HG03097 (cell line): ENCODE results near the gene SLC36A1.
"Not testable (repeated sequence)": the region's sequence is repeated elsewhere in the genome, so short reads cannot be mapped to it uniquely, and the experiment has no call there.

Source experiments
- ATAC-seq: cut with Tn5 transposase; IDR thresholded peaks from one replicate; pipeline ENCODE4 v1.9.1; 2021; ENCODE audit not compliant: unreplicated experiment, low FRiP score

Gene SLC36A1

GRCh38 chr5:151483176-151483575 is 35.8 kb downstream of the SLC36A1 start:
- ATAC-seq, result no peak

GRCh38 chr5:151483647-151484046 is 36.2 kb downstream of the SLC36A1 start:
- ATAC-seq, result no peak

GRCh38 chr5:151487544-151487943 is 40.1 kb downstream of the SLC36A1 start:
- ATAC-seq, result no peak

- no peak for ATAC-seq
These were observed 43.2 kb downstream of the SLC36A1 start for GRCh38 chr5:151490627-151491026.

GRCh38 chr5:151491062-151491461 is 43.7 kb downstream of the SLC36A1 start:
- no peak for ATAC-seq

- ATAC-seq, result no peak
These were observed 45.3 kb downstream of the SLC36A1 start for GRCh38 chr5:151492729-151493128.

GRCh38 chr5:151493665-151494064 is 46.3 kb downstream of the SLC36A1 start:
- no peak for ATAC-seq

- ATAC-seq, result no peak
These were observed 47.9 kb downstream of the SLC36A1 start for GRCh38 chr5:151495320-151495719.

GRCh38 chr5:151496041-151496484 is 48.7 kb downstream of the SLC36A1 start:
- no peak for ATAC-seq

GRCh38 chr5:151497391-151498002 is 50.1 kb downstream of the SLC36A1 start:
- ATAC-seq, result no peak

- ATAC-seq, result no peak
These were observed 51.2 kb downstream of the SLC36A1 start for GRCh38 chr5:151498395-151499155.

- ATAC-seq, result no peak
These were observed 52.2 kb downstream of the SLC36A1 start for GRCh38 chr5:151499501-151500035.

- ATAC-seq, result no peak
These were observed 56.6 kb downstream of the SLC36A1 start for GRCh38 chr5:151504006-151504405.

GRCh38 chr5:151508308-151508707 is 60.9 kb downstream of the SLC36A1 start:
- not testable (repeated sequence) for ATAC-seq

- ATAC-seq, result no peak
These were observed 61.8 kb downstream of the SLC36A1 start for GRCh38 chr5:151509231-151509630.

GRCh38 chr5:151509836-151510235 is 62.4 kb downstream of the SLC36A1 start:
- ATAC-seq, result no peak

- ATAC-seq, result no peak
These were observed 69.9 kb downstream of the SLC36A1 start for GRCh38 chr5:151517122-151517920.

- ATAC-seq, result no peak
These were observed 72.9 kb downstream of the SLC36A1 start for GRCh38 chr5:151520294-151520693.

- no peak for ATAC-seq
These were observed 74.8 kb downstream of the SLC36A1 start for GRCh38 chr5:151522226-151522625.

GRCh38 chr5:151523335-151523734 is 75.9 kb downstream of the SLC36A1 start:
- ATAC-seq, result no peak

GRCh38 chr5:151528153-151528552 is 80.8 kb downstream of the SLC36A1 start:
- ATAC-seq, result no peak
